Heart left ventricle (tissue), 16 donors: ENCODE results near the gene XDH. TPM values are rescaled to one million over a fixed set of nuclear protein-coding genes. Genes with fewer than 3 reads are reported as not detected.

ENCODE experiments used
- ATAC-seq, 4 donors: fragments of 200-7000 bp; cut with Tn5 transposase; one replicate each; pipeline ENCODE4 v1.9.1; 2020 to 2022; ENCODE audit warnings: moderate library complexity in 4 of 4, mild to moderate bottlenecking in 3 of 4, moderate number of reproducible peaks in 1 of 4
- DNase-seq, 5 donors: peaks; one replicate each; pipeline ENCODE4 v3.0.0-alpha.2; 2020
- H3K27ac ChIP-seq, 12 donors: fragments of 200-600 bp; sonication (generic) in 4 of 12; one replicate each; pipeline versions ENCODE4 v1.5.0 to v1.8.0; 2016 to 2022; ENCODE audit warnings: mild to moderate bottlenecking in 2 of 12
- H3K27me3 ChIP-seq, 9 donors: fragments of 200-600 bp; sonication (generic) in 2 of 9; one replicate each; pipeline versions ENCODE4 v1.5.1 to v1.8.0; 2016 to 2022; ENCODE audit warnings: mild to moderate bottlenecking in 3 of 9
- H3K36me3 ChIP-seq, 9 donors: fragments of 200-600 bp; sonication (generic) in 2 of 9; one replicate each; pipeline versions ENCODE4 v1.5.0 to v1.8.0; 2018 to 2022; ENCODE audit warnings: mild to moderate bottlenecking in 2 of 9
- H3K4me1 ChIP-seq, 12 donors: fragments of 200-600 bp; sonication (generic) in 4 of 12; one replicate each; pipeline versions ENCODE4 v1.5.0 to v1.8.0; 2016 to 2022; ENCODE audit warnings: mild to moderate bottlenecking in 3 of 12
- H3K4me3 ChIP-seq, 12 donors: fragments of 200-600 bp; sonication (generic) in 4 of 12; one replicate each; pipeline versions ENCODE4 v1.5.0 to v1.8.0; 2017 to 2022; ENCODE audit warnings: mild to moderate bottlenecking in 9 of 12, moderate library complexity in 4 of 12
- H3K9me3 ChIP-seq, 12 donors: fragments of 200-600 bp; sonication (generic) in 4 of 12; one replicate each; pipeline versions ENCODE4 v1.5.0 to v1.8.0; 2016 to 2022; ENCODE audit warnings: mild to moderate bottlenecking in 1 of 12
- CTCF ChIP-seq, 12 donors: fragments of 200-600 bp; sonication (generic) in 4 of 12; IDR thresholded peaks; one replicate each; pipeline versions ENCODE4 v1.5.0 to v1.8.0; 2018 to 2022; ENCODE audit warnings: antibody characterized with exemption in 12 of 12, mild to moderate bottlenecking in 5 of 12
- POLR2A ChIP-seq, 2 donors: fragments of 450-650 bp; IDR thresholded peaks; one replicate each; pipeline ENCODE4 v1.6.1; 2017; ENCODE audit warnings: antibody characterized with exemption in 2 of 2, mild to moderate bottlenecking in 2 of 2, moderate library complexity in 2 of 2
- WGBS, 4 donors: extraction: QIAGEN DNeasy Blood & Tissue Kit in 2 of 4; methylation state at CpG; one replicate each; pipeline versions ENCODE4 v1.1.5 to v1.1.7; 2013 to 2018; 5-methylcytosine and 5-hydroxymethylcytosine counted together
- intact Hi-C, 10 donors: fragments of 100-400 bp; cut with DNase I; formaldehyde crosslinking; loops; one replicate each; pipeline versions ENCODE4 v1.11.1 to v1.14.2; 2022
- polyA plus RNA-seq, 2 donors: library from polyadenylated mRNA; stranded (reverse); fragments of 200-250 nt; gene quantifications; one replicate each; pipeline ENCODE4 v1.2.3, GENCODE V29; 2013
- total RNA-seq, 9 donors: library from RNA; depleted of rRNA in 2 of 9; stranded (reverse); fragments of >200 nt in 2 of 9; fragmentation: NEBNext Ultra II Directional in 3 of 9; extraction: Animal tissue kit (Norgen Biotek cat#: 25700) in 3 of 9; gene quantifications; one replicate each; pipeline versions ENCODE4 v1.1.0 to v1.2.4, GENCODE V29; 2016 to 2023
- donor health status: ischemic (EF 13 %, LVEDD 7.1; RV severe dilation, severe dysfunction).
- donor health status: healthy with polysubstance abuse.
- donor health status: DM: no; HTN: yes; CAD: no.
- donor health status: DM: no; HTN: no; CAD: no.
- donor health status: ischemic (EF 25% LVEDD 6.9; RV normal size, moderate dysfunction).
- donor health status: ischemic (EF 25% LVEDD 5.7; RV mildly dilated, moderate dysfunction).
- donor health status: healthy.
- donor health status: DM: yes; HTN: yes; CAD: no.
- donor health status: ischemic (EF 35%, LVEDD 5.7; RV mildly dilated, moderate dysfunction).
- donor health status: nonischemic (EF 11% LVEDD 7.7; RV severe dilation, severe dysfunction).
- donor health status: DM: yes; HTN: yes; CAD: no.
- donor health status: PGD.
- donor health status: ischemic (EF 29% LVEDD 5.4; RV normal size, mild dysfunction).
- donor health status: nonischemic (EF 23%, LVEDD 6.1; RV moderate dilation, normal function).

Gene XDH
- total and polyA plus RNA-seq, 11 donors, result 0.06 to 0.08 TPM; not detected in 9

- Histone ChIP-seq H3K4me3 (no peak overlapping the region), H3K36me3 (no peaks in the 10 kb centered on the region), H3K27me3 (no peaks in the 10 kb centered on the region), H3K9me3 (no peaks in the 10 kb centered on the region), H3K4me1 (peaks cover 0 to 9% (median 0%) of the 10 kb centered on the region in 12 donors), H3K27ac (no peak overlapping the region)
- 75 to 83% (median 79%) methylated on average over 3 of the region's 3 CpGs for WGBS, 4 donors
- intact Hi-C loops, result no loop called here
- TF ChIP-seq POLR2A (IDR thresholded peaks at IDR 0.05) (no peak), CTCF (IDR thresholded peaks at IDR 0.05) (no peak)
- ATAC-seq, result peak in 2 of 4 donors; percentile 59 to 77
- DNase-seq, result peak in 1 of 5 donors; percentile 15
These were observed 30.2 kb downstream of the XDH start for GRCh38 chr2:31384351-31384750.

GRCh38 chr2:31383471-31384153, 30.9 kb downstream of the XDH start:
- H3K9me3 ChIP-seq, result no peaks in the 10 kb centered on the region
- TF ChIP-seq POLR2A (IDR thresholded peaks at IDR 0.05) (no peak), CTCF (IDR thresholded peaks at IDR 0.05) (no peak)
- peaks cover 0 to 9% (median 0%) of the 10 kb centered on the region in 12 donors for H3K4me1 ChIP-seq
- no peaks in the 10 kb centered on the region for H3K36me3 ChIP-seq
- 84 to 89% (median 87%) methylated on average over 6 of the region's 6 CpGs for WGBS, 4 donors
- H3K27me3 ChIP-seq, result no peaks in the 10 kb centered on the region
- ATAC-seq (no peak), DNase-seq (no peak)
- intact Hi-C loops, result no loop called here
- no peak overlapping the region for H3K4me3 ChIP-seq
- H3K27ac ChIP-seq, result no peak overlapping the region

GRCh38 chr2:31382452-31383120, 32.0 kb downstream of the XDH start:
- 70 to 76% (median 73%) methylated on average over 8 of the region's 8 CpGs for WGBS, 4 donors
- peaks cover 0 to 9% (median 0%) of the 10 kb centered on the region in 12 donors for H3K4me1 ChIP-seq

GRCh38 chr2:31381601-31382000, 32.9 kb downstream of the XDH start:
- Histone ChIP-seq H3K27ac (no peak overlapping the region), H3K27me3 (no peaks in the 10 kb centered on the region), H3K9me3 (no peaks in the 10 kb centered on the region), H3K4me3 (no peak overlapping the region), H3K4me1 (peaks cover 0 to 9% (median 0%) of the 10 kb centered on the region in 12 donors), H3K36me3 (no peaks in the 10 kb centered on the region)
- DNase-seq (no peak), ATAC-seq (no peak)
- no peak for TF ChIP-seq CTCF (IDR thresholded peaks at IDR 0.05)
- TF ChIP-seq POLR2A (IDR thresholded peaks at IDR 0.05), result no peak
- intact Hi-C loops, result no loop called here
- 79 to 84% (median 80%) methylated on average over 6 of the region's 6 CpGs for WGBS, 4 donors

More at GRCh38 chr2:31382452-31383120, 32.0 kb downstream of the XDH start:
- intact Hi-C loops, result no loop called here
- H3K36me3 ChIP-seq, result no peaks in the 10 kb centered on the region
- ATAC-seq (no peak), DNase-seq (no peak)
- H3K9me3 ChIP-seq, result no peaks in the 10 kb centered on the region
- no peak for TF ChIP-seq POLR2A (IDR thresholded peaks at IDR 0.05)
- no peak overlapping the region for H3K4me3 ChIP-seq
- H3K27me3 ChIP-seq, result no peaks in the 10 kb centered on the region
- no peak overlapping the region for H3K27ac ChIP-seq
